WERI-Rb-1 (cell line): ENCODE results near the gene VASH1.

Experiments used
- DNase-seq: peaks from one replicate; pipeline ENCODE4 v3.0.0-alpha.2; 2020
- H3K27ac ChIP-seq: fragments of 250-450 bp; sonication (Bioruptor Pico); 2 replicates; pipeline ENCODE4 v1.5.1; 2020; ENCODE audit warnings: mild to moderate bottlenecking, moderate library complexity
- H3K27me3 ChIP-seq: fragments of 250-450 bp; sonication (Bioruptor Pico); 2 replicates; pipeline ENCODE4 v1.5.1; 2021; ENCODE audit warnings: mild to moderate bottlenecking, low read depth, moderate library complexity; ENCODE audit not compliant: insufficient read depth, severe bottlenecking
- H3K36me3 ChIP-seq: fragments of 250-450 bp; sonication (Bioruptor Pico); 2 replicates; pipeline ENCODE4 v1.5.1; 2020; ENCODE audit warnings: mild to moderate bottlenecking, moderate library complexity
- H3K4me3 ChIP-seq: 2 replicates; pipeline ENCODE4 v1.5.1; 2011; ENCODE audit warnings: low read depth, mild to moderate bottlenecking, control low read depth, low read length
- H3K9me3 ChIP-seq: fragments of 250-450 bp; sonication (Bioruptor Pico); 2 replicates; pipeline ENCODE4 v1.5.1; 2021; ENCODE audit warnings: mild to moderate bottlenecking, moderate library complexity; ENCODE audit not compliant: severe bottlenecking
- CTCF ChIP-seq: IDR thresholded peaks from 2 replicates; pipeline ENCODE4 v1.5.1; 2011; ENCODE audit warnings: low read depth, mild to moderate bottlenecking, control low read depth, inconsistent platforms, low read length

VASH1 gene

GRCh38 chr14:76812422-76813383, 51.4 kb downstream of the VASH1 start, which contains the start of gene ANGEL1:
Gene ANGEL1 (minus strand): TSS chr14:76812882. CDS start chr14:76812827, 55 bp downstream.
- TF ChIP-seq CTCF = no peak
- DNase-seq = peak; percentile 94
- peak within 1 kb of the TSS; percentile 89 for H3K4me3 ChIP-seq
- H3K27me3 ChIP-seq = no peaks in the 10 kb centered on the region
- peak within 1 kb of the TSS; percentile 80 for H3K27ac ChIP-seq
- peaks cover 2% of the 10 kb centered on the region for H3K9me3 ChIP-seq
- H3K36me3 ChIP-seq = peaks cover 7% of the 10 kb centered on the region

GRCh38 chr14:76814726-76815645, 53.7 kb downstream of the VASH1 start:
- peaks cover 2% of the 10 kb centered on the region for H3K9me3 ChIP-seq
- H3K27me3 ChIP-seq = no peaks in the 10 kb centered on the region
- TF ChIP-seq CTCF = no peak
- DNase-seq = no peak
- no peak overlapping the region for H3K4me3 ChIP-seq
- no peak overlapping the region for H3K27ac ChIP-seq
- H3K36me3 ChIP-seq = no peaks in the 10 kb centered on the region

GRCh38 chr14:76820700-76821099, 59.4 kb downstream of the VASH1 start:
- Histone ChIP-seq H3K27me3 (no peaks in the 10 kb centered on the region), H3K4me3 (no peak overlapping the region), H3K27ac (no peak overlapping the region), H3K36me3 (no peaks in the 10 kb centered on the region), H3K9me3 (no peaks in the 10 kb centered on the region)
- no peak for DNase-seq
- TF ChIP-seq CTCF = no peak

GRCh38 chr14:76826122-76826521, 64.9 kb downstream of the VASH1 start, which contains the start of gene LRRC74A:
Gene LRRC74A (plus strand): TSS chr14:76826408. CDS start chr14:76826698, 290 bp downstream.
- Histone ChIP-seq H3K36me3 (no peaks in the 10 kb centered on the region), H3K9me3 (no peaks in the 10 kb centered on the region), H3K4me3 (no peak within 1 kb of the TSS), H3K27me3 (no peaks in the 10 kb centered on the region), H3K27ac (peak within 1 kb of the TSS; percentile 13; the same call in 1 of the 2 replicates)
- TF ChIP-seq CTCF = no peak
- no peak for DNase-seq

- Histone ChIP-seq H3K36me3 (no peaks in the 10 kb centered on the region), H3K27me3 (no peaks in the 10 kb centered on the region), H3K4me3 (no peak overlapping the region), H3K9me3 (no peaks in the 10 kb centered on the region), H3K27ac (no peak overlapping the region)
- TF ChIP-seq CTCF = no peak
- DNase-seq = no peak
Observed at GRCh38 chr14:76827696-76828296, 66.5 kb downstream of the VASH1 start.
